NCI-H345 treated with DMSO at 0.1 percent for 48 hours (cell line): Measurements from ENCODE around the gene SEPTIN12.

Source experiments
- DNase-seq: peaks from one replicate; lab custom pipeline; 2025; ENCODE audit not compliant: unreplicated experiment; lab: John Stamatoyannopoulos, UW

SEPTIN12 gene

GRCh38 chr16:4787627-4788482 is at the start of gene SEPTIN12:
SEPTIN12 (minus strand) TSS chr16:4788345; CDS start chr16:4787645, 700 bp downstream.
- no peak for DNase-seq

GRCh38 chr16:4836727-4837126 is 48.6 kb upstream of the SEPTIN12 start:
- no peak for DNase-seq

- DNase-seq, result no peak
These were observed 45.4 kb upstream of the SEPTIN12 start for GRCh38 chr16:4833584-4833983.

- no peak for DNase-seq
These were observed 44.7 kb upstream of the SEPTIN12 start for GRCh38 chr16:4832698-4833343.

- DNase-seq, result no peak
These were observed 43.5 kb upstream of the SEPTIN12 start for GRCh38 chr16:4831616-4832015.

GRCh38 chr16:4830408-4830807 is 42.3 kb upstream of the SEPTIN12 start:
- no peak for DNase-seq

DNA sequence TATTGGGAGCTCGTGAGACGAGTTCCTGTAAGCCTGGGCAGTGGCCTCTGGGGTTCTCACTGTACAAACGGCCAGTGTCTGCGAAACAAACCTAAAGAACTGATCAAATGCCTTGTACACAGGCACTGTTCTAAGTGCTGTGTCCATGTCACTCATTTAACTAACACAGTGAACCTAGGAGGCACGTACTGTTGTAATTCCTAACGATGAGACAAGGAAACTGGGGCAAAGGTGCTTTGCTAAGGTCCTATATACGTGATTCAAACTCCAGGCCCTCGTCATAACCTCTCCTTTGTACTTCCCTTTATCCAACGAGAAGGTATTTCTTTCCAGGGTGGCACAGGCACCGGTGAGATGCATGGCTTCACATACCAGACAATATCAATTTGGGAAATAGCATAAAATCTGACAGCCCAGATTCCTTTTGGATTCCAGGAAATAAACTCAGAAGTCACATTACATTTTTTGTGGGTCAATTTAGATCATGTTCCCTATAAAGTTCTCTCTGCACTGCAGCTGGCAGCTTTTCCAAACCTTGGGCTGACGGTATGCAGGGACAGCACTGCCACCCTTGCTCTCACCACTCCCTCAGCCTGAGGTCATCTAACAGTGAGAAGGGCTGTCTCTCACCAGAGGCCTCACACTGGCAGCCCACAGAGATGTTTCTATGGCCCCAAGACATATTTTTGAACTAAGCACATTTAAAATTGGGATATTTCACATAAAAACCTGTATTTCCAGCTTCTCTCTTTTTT is 40.6 kb upstream of the SEPTIN12 start:
- DNase-seq, result no peak

DNA sequence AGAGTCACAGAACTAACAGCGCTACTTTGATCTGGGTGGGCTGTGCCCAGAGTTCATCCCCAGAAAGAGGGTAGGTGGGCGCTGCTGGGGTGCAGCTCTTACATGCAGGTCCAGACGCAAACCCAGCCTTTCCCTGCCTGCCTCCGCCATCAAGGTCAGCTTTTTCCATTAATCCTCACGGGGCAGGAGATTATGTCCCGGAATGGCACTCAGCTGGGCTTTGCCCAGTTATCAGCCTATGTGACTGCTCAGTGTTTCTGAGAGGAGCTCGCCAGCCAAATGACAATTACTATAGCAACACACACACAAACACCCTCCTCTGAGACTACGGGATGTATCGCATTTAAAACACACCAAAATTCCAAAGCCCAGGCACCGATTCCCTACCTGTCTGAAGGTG is 38.8 kb upstream of the SEPTIN12 start:
- no peak for DNase-seq

DNA sequence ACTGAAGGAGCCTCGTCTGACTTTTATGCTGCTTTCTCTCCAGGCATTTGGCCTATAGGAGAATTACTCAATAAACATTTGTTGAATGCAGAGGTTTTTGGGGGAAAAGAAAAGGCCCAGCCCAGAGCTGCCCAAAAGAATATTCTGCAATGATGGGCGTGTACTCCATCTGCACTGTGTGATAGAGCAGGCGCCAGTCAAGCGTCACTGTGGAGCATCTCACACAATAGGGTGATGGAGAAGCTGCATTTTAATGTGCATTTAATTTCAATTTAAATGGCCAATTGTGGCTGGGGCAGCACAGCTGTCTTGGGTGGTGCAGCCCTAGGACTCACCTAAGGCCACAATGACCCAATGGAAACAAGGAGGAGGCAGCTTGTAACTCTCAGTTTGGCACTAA is 38.4 kb upstream of the SEPTIN12 start:
- DNase-seq, result no peak

GRCh38 chr16:4825196-4825595 is 37.1 kb upstream of the SEPTIN12 start:
- no peak for DNase-seq

- no peak for DNase-seq
These were observed 32.5 kb upstream of the SEPTIN12 start for GRCh38 chr16:4820652-4821051.

GRCh38 chr16:4814542-4815173 is 26.5 kb upstream of the SEPTIN12 start:
- DNase-seq, result no peak

DNA sequence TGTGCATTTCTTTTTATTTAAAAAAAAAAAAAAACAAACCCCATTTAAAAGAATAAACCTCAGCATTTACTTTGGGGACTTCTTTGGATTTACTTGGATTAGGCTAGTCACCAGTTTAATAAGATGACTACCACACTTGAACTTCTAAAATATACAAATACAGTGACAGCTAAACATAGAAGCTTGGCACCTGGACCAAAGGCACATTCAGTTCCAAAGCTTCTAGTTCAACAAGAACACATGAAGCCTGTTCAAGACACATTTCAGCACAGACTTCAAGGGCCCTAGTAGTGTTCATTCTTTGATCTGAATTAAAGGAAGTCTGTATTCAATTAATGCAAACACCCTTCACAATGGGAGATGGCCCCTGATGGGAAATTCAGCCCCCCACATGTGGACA is 25.9 kb upstream of the SEPTIN12 start:
- DNase-seq, result no peak

- DNase-seq, result no peak
These were observed 25.3 kb upstream of the SEPTIN12 start for GRCh38 chr16:4813251-4814003.

- no peak for DNase-seq
These were observed 23.6 kb upstream of the SEPTIN12 start for GRCh38 chr16:4811773-4812172.

- DNase-seq, result no peak
These were observed 23.1 kb upstream of the SEPTIN12 start for GRCh38 chr16:4811242-4811641.

DNA sequence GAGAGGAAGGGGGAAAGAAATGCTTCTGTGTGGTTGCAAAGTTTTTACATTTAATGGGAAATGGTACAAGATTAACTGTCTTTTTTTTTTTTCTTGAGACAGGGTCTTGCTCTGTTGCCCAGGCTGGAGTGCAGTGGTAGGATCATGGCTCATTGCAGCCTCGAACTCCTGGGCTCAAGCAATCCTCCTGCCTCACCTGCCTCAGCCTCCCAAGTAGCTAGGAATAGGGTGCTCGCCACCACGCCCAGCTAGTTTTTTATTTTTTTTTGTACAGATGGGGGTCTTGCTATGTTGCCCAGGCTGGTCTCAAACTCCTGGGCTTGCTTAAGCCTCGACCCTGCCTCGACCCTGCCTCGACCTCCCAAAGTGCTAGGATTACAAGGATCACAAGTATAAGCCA is 18.1 kb upstream of the SEPTIN12 start:
- no peak for DNase-seq

DNA sequence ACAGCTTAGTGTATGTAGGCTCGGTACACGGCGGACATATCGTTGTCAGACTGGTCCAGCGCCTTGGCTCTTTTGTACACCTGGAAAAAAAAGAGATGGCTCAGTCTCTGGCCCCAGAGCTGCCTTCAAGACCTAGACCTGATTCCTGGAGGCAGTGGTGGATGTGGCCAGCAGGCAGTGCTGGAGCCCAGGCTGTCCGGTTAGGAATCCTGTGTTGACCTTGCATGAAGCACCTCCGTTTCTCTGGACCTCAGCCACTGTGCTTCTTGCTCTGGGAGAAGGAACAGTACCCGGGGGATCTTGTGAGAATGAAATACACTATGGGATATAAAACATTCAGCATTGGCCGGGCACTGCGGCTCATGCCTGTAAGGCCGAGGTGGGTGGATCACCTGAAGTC is 17.1 kb upstream of the SEPTIN12 start:
- DNase-seq, result no peak

DNA sequence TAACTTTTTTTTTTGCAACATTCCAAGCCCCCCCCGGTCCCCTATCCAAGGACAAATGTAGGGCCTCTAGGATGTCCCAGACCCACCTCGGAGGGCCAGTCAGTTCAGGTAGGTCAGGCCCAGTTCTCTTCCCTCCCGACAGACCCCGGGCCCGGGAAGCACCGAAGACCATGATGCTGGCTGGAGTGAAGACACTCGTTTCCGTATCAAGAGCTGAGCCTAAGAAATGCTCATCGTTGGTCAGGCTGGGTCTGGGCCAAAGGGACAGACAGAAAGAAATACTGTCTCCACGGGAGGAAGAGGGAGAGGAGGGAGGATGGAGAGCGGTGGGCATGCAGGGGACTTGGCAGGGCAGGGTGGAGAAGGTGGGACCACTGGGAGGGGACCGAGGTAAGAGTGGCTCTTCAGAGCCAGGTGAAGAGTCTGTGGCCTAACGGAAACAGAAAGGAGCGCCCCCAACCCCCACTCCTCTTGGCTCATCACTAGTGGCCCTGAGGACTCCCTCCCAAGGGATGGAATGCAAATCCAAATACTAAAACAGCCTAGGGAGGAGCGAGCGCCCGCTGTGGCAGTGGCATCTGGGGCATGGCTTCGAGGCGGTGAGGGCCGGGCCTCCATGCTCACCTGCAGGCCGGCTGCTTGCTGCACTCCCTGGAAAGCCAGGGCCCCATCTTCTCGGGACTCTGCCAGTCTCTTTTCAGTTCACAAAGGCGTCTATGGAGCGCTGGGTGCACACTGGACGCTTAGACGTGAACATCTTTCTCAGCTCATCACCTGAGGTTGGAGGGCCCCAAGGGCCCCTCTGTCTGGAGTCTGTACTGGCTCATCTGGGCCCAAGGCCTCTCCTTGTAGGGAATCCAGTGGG is 16.0 kb upstream of the SEPTIN12 start:
- no peak for DNase-seq

DNA sequence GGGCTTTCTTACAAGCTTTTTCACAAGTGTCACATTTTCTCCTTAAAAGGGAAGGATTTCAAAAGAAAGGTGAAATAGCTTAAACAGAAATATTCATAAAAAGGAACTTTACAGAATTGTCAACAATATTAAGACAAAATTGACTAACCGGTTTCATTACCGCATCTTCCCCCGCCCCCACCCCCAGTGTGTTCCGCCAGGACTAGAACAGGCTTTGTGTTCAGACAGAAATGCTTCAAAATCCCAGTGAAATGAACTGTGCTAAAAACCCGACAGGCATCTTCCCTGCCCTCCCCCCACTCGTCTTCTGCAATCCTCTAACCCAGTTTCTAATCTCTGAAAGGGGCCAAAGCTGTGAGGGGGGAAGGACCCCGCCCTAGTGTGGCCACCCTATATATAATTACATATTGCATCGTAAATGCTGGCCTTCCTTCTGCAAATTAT is 15.3 kb upstream of the SEPTIN12 start:
- no peak for DNase-seq
